GM18505 (cell line): ENCODE data around the gene NBAS.

Experiments
- ATAC-seq: cut with Tn5 transposase; IDR thresholded peaks from one replicate; pipeline ENCODE4 v1.9.1; 2021; ENCODE audit not compliant: unreplicated experiment
- POLR2A ChIP-seq: IDR thresholded peaks from 4 replicates; pipeline ENCODE4 v1.6.1; 2011; ENCODE audit warnings: borderline replicate concordance; ENCODE audit not compliant: insufficient read depth, insufficient read length; ENCODE audit errors: extremely low read depth

Gene NBAS

DNA sequence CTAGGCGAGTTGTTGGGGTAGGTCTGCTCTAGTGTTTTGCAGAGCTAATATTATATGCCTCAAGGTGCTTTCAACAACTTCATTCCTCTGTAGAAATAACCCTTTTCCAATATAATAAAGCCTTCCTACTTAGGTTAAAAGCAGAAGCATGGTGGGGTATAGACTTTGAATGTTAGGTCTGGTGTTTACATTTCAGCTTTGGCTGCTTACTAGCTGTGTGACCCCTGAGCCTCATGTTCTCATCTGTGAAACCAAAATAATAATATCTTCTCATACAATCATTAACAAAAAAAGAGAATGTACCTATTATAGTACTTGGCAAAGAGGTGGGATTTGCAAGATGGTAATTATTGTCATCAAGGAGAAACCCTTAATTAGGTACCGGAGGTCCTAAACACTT, 386.6 kb downstream of the NBAS start:
- ATAC-seq, result no peak
- TF ChIP-seq POLR2A, result no peak

DNA sequence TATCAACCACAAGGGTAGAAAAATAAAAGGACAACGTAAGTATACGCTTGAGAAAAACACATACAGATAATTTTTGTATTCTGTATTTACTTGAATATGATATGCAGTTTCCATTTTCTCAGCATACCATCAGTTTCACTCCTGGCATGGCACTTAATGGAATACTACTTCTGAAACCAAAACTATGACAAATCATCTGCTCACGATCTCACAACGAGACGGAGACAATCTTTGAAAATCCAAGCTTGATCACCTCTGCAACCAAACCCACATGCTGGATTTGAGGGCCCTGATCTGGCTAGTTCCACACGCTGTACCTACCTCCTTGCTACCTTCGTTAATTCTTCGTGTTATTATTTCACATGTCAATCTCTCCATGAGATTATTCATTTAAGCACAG, 387.6 kb downstream of the NBAS start:
- no peak for ATAC-seq
- no peak for TF ChIP-seq POLR2A

DNA sequence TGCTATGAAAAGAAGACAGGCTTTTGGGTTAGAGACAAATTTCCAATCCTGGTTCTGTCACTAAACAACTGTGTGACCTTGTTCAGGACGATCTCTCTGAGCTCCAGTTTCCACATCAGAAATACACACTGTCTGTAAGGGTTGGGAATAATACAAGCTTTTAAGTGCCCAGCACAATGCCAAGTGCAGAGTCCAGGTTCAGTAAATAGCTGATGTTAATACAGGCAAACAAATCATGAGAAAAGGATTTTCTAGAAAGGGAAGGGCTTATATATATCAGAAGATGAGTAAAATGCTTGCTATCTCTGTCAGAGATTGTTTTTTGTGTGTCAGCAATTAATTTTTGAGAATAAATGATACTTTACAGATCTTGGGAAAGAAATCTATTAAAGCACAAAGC, 388.3 kb downstream of the NBAS start:
- no peak for TF ChIP-seq POLR2A
- ATAC-seq, result no peak

DNA sequence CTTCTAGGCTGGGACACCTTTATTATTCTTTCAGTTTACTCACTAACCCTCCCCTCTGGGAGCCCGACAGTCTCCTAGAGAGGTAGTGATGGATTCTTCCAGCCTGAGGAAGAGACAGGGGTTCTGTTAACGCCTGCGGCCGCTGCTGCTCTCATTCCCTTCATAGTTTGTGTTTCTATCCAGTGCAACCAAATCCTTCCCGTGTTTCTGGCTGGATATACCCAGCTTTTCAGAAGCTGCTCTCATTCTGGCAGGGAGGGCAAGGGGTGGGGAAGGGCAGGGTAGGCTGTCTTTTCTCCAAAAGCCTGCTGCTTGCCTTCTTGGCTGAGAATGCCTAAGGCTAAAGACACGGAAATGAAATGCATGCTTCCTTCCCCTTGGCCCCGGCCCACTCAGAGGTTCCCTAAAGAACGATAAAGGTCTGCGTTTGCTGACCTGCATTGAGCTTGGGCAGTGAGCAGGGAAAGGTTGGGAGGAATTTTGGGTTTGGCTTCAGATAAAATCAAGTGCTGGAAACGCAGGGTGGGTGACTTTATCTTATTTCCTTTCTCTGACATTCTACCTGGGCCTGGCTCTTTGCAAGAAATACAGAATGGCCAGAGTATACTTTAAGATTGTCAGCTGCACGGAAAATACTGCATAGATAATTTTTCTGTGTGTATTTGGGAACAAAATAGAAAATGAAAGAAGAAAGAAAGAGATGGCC, 390.9 kb downstream of the NBAS start:
- no peak for TF ChIP-seq POLR2A
- ATAC-seq, result no peak

DNA sequence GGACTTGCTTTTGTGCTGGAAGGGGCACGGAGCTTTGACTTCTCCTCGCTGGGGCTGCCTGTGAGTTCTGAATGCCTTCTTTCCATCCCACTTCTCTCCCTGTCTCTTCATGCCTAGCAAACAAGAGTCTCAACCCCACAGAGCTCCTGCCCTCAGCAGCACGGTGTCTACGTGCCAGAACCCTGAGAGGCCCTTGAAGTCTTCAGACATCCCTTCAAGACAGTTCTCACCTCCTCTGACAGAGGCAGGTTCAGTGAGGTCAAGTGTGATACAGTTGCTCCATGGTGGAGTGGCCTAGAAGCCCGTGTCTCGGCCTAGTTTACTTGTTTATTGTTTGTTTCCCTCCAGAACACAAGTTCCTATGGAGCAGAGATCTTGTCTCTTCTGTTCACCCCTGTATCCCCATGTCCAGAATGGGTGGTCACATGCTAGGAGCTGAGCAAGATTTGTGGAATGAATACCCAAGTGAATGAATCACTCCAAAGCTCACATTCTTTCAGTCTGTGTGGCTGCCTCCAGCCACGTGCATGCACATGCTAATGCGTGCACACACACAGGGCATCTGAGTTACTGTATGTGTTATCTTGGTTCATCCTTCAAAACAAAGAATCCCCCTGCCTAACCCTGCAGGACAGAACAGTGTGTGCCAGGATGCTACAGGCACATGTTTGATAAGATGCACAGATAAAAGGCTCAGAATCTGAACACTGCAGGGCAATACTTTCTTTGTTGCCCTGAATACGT, 391.6 kb downstream of the NBAS start:
- no peak for TF ChIP-seq POLR2A
- no peak for ATAC-seq

DNA sequence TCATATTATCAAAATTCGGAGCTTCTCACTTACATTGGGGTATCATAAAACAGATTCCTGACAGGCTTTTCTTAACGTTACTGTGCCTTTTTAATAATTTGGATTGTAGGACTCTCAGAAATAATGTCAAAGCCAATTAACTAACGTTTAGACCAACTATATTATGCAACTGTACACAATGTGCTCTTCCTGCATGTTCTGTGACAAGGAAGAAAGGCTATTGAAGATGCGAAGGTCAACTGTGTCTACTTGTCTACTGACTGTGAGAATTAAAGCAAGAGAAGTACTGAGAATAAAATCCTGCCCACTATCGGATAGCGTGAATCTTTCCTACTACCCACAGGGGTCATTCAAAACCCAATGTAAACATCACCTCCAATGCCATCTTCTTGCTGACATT, 393.0 kb downstream of the NBAS start:
- no peak for TF ChIP-seq POLR2A

GRCh38 chr2:15166878-15167277, 394.3 kb downstream of the NBAS start:
- no peak for TF ChIP-seq POLR2A
- ATAC-seq, result no peak

More for the DNA sequence above, 393.0 kb downstream of the NBAS start:
- no peak for ATAC-seq

DNA sequence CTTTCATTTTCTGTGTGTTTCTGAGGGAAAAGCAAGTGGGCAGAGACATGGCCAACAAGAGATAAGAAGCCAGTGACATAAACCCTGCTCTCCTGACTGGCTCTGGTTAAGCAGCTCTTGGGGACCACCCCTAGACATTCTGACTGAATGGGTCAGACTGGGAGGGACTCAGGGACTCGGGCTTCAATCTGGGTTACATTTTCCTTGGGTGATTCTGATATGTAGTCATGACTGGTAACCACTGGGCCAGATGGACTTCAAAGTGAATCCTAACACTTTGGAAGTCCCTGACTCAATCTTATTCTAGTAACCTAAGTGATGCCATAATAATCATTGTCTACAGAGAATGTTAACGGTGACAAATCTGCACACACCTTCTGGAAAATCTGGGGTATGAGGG, 397.8 kb downstream of the NBAS start:
- no peak for TF ChIP-seq POLR2A
- no peak for ATAC-seq

GRCh38 chr2:15162620-15163019, 398.5 kb downstream of the NBAS start:
- no peak for ATAC-seq
- no peak for TF ChIP-seq POLR2A

- ATAC-seq, result no peak
- TF ChIP-seq POLR2A, result no peak
These were observed 400.7 kb downstream of the NBAS start for GRCh38 chr2:15160201-15160991.

GRCh38 chr2:15159751-15160177, 401.4 kb downstream of the NBAS start:
- TF ChIP-seq POLR2A, result no peak
- ATAC-seq, result no peak

GRCh38 chr2:15159206-15159605, 401.9 kb downstream of the NBAS start:
- no peak for TF ChIP-seq POLR2A
- no peak for ATAC-seq

DNA sequence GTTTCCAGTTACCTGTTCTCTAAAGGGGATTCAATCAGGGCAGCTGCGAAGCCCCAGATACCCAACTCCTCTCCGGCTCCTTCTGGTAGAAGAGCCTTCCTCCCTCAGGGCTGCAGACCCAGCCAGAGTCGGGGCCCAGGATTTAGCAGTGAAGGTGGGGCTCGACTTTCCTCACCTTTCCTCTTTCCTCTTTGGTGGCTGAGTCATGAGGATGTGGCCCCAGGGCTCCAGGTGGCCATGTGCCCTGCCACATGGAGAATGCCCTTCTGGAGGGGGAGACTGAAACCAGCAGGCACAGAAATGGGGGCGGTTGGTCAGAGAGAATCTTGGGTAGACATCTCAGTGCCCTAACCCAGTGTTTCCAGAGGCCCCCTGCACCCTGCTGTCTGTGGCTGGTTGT, 402.6 kb downstream of the NBAS start:
- ATAC-seq, result no peak
- TF ChIP-seq POLR2A, result no peak
